Cardiac septum (tissue), 1 donor: ENCODE measurements around the gene DRC7. TPM values are rescaled to one million over a fixed set of nuclear protein-coding genes. Genes with fewer than 3 reads are reported as not detected.

Source experiments
- DNase-seq: peaks from one replicate; pipeline ENCODE4 v3.0.0-alpha.2; 2020; ENCODE audit warnings: low spot score
- intact Hi-C: fragments of 100-400 bp; cut with DNase I; formaldehyde crosslinking; loops from one replicate; pipeline ENCODE4 v1.14.0; 2022
- total RNA-seq: library from RNA; stranded (reverse); fragmentation: NEBNext Ultra II Directional; extraction: Animal tissue kit (Norgen Biotek cat#: 25700); gene quantifications from one replicate; pipeline ENCODE4 v1.2.1, GENCODE V29; 2021
- donor health status: DM: no; HTN: no; CAD: no.

DRC7 gene
- total RNA-seq, 1 donor from 2014 or later: not detected

GRCh38 chr16:57688987-57689761 lies 5.4 kb upstream of the DRC7 start:
- intact Hi-C loops: no loop called here
- DNase-seq: peak; percentile 67

- DNase-seq: peak; percentile 76
- intact Hi-C loops: no loop called here
These were observed 4.6 kb upstream of the DRC7 start for GRCh38 chr16:57689762-57690558.

GRCh38 chr16:57690782-57691471 lies 3.7 kb upstream of the DRC7 start:
- intact Hi-C loops: no loop called here
- peak; percentile 69 for DNase-seq

- intact Hi-C loops: no loop called here
These were observed 2.0 kb upstream of the DRC7 start for GRCh38 chr16:57692636-57693035.

GRCh38 chr16:57693550-57693949 lies 1.1 kb upstream of the DRC7 start:
- DNase-seq: no peak
- intact Hi-C loops: no loop called here

More at GRCh38 chr16:57692636-57693035, 2.0 kb upstream of the DRC7 start:
- no peak for DNase-seq

GRCh38 chr16:57694231-57694724 lies 328 bp upstream of the DRC7 start:
- DNase-seq: no peak
- intact Hi-C loops: no loop called here

- intact Hi-C loops: no loop called here
- DNase-seq: no peak
These were observed 1.1 kb downstream of the DRC7 start for GRCh38 chr16:57695680-57696069.

GRCh38 chr16:57696240-57696639 lies 1.6 kb downstream of the DRC7 start:
- no peak for DNase-seq
- intact Hi-C loops: no loop called here

- DNase-seq: no peak
- intact Hi-C loops: no loop called here
These were observed 3.4 kb downstream of the DRC7 start for GRCh38 chr16:57697896-57698537.

- intact Hi-C loops: no loop called here
- no peak for DNase-seq
These were observed 4.3 kb downstream of the DRC7 start for GRCh38 chr16:57698812-57699405.

GRCh38 chr16:57699481-57699880 lies 4.9 kb downstream of the DRC7 start:
- no peak for DNase-seq
- intact Hi-C loops: no loop called here

GRCh38 chr16:57699899-57700298 lies 5.3 kb downstream of the DRC7 start:
- intact Hi-C loops: no loop called here
- DNase-seq: no peak

GRCh38 chr16:57700781-57701551 lies 6.4 kb downstream of the DRC7 start:
- intact Hi-C loops: no loop called here
- no peak for DNase-seq

- peak; percentile 68 for DNase-seq
- intact Hi-C loops: no loop called here
These were observed 7.3 kb downstream of the DRC7 start for GRCh38 chr16:57701759-57702371.

GRCh38 chr16:57703416-57704010 lies 8.9 kb downstream of the DRC7 start:
- intact Hi-C loops: no loop called here

GRCh38 chr16:57704011-57704904 lies 9.7 kb downstream of the DRC7 start:
- no peak for DNase-seq
- intact Hi-C loops: no loop called here

More at GRCh38 chr16:57703416-57704010, 8.9 kb downstream of the DRC7 start:
- no peak for DNase-seq
